ENCODE measurements around the gene TENM3.

- TF ChIP-seq CTCF (conservative IDR thresholded peaks at IDR 0.05; ENCODE audit: low read depth, low read length) = no peak
- TF ChIP-seq EZH2 (IDR thresholded peaks at IDR 0.05; ENCODE audit: low read length, unreplicated experiment) = no peak
Measured at GRCh38 chr4:182314537-182314936, 71.3 kb downstream of the TENM3 start.
